Measurements from ENCODE around the gene KLF12.

KLF12 gene

DNA sequence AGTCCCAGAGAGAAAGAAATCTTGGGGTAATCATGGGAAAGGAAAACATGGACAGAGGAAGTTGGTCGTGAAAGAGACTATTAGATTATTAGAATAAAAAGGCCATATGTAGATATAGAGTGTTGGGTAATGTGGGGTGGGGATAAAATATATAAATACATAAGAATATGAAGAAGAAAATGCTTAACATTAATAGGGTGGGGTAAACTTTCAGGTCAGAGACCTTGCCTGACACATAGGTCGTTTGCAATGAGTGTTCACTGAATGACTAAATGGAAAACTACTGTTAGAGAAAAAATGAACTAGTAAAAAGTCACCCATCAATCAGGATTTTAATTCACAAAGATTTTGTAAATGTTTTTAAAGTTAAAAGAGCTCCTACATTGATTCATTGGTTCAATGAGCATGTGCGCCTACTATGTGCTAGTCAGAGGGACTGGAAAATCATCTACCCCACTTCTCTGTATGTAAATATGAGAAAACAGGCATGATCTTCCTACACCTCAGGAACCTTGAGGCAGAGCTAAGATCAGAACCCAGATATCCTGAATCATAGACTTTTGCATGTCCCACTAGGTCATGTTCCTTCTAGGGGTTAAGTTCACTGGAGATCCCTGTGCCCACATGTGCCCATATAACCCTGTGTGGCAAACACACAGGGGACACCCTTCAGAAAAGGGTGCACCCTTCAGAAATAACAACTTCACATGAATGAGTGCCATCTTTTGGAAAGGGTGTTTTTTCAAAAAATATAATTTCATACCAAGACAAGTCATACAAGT is 24.6 kb upstream of the KLF12 start:
- no peaks in the 10 kb centered on the region for H3K9me2 ChIP-seq (replicated peaks; ENCODE audit: control insufficient read depth, low read length)
- no peak overlapping the region for H3K4me2 ChIP-seq (ENCODE audit: low read length)
- H3K4me3 ChIP-seq (ENCODE audit: low read length), result no peak overlapping the region
- no peaks in the 10 kb centered on the region for H4K20me1 ChIP-seq (ENCODE audit: control insufficient read depth, insufficient read depth, low read depth, low read length)
- H3F3A ChIP-seq (ENCODE audit: control insufficient read depth, insufficient read depth), result no peaks in the 10 kb centered on the region
- no peaks in the 10 kb centered on the region for H3K27me3 ChIP-seq (ENCODE audit: control insufficient read depth, low read length)
- no peak overlapping the region for H3K27ac ChIP-seq (ENCODE audit: low read depth, low read length)
- H3K36me3 ChIP-seq (ENCODE audit: control insufficient read depth, low read length), result no peaks in the 10 kb centered on the region
- no peaks in the 10 kb centered on the region for H3K79me2 ChIP-seq (ENCODE audit: control insufficient read depth, low read length)
- TF ChIP-seq, protein P1, sequence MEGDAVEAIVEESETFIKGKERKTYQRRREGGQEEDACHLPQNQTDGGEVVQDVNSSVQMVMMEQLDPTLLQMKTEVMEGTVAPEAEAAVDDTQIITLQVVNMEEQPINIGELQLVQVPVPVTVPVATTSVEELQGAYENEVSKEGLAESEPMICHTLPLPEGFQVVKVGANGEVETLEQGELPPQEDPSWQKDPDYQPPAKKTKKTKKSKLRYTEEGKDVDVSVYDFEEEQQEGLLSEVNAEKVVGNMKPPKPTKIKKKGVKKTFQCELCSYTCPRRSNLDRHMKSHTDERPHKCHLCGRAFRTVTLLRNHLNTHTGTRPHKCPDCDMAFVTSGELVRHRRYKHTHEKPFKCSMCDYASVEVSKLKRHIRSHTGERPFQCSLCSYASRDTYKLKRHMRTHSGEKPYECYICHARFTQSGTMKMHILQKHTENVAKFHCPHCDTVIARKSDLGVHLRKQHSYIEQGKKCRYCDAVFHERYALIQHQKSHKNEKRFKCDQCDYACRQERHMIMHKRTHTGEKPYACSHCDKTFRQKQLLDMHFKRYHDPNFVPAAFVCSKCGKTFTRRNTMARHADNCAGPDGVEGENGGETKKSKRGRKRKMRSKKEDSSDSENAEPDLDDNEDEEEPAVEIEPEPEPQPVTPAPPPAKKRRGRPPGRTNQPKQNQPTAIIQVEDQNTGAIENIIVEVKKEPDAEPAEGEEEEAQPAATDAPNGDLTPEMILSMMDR (IDR thresholded peaks at IDR 0.05; ENCODE audit: low read depth, low read length, poor library complexity, severe bottlenecking), result no peak
- no peak for TF ChIP-seq EZH2phosphoT487 (IDR thresholded peaks at IDR 0.05; ENCODE audit: borderline replicate concordance, low read length)
- H3K4me1 ChIP-seq (ENCODE audit: control insufficient read depth, low read length), result no peaks in the 10 kb centered on the region
- no peaks in the 10 kb centered on the region for H3K9me3 ChIP-seq (ENCODE audit: control insufficient read depth, insufficient read depth, low read length)

- H3K27me3 ChIP-seq (ENCODE audit: control insufficient read depth, low read length), result no peaks in the 10 kb centered on the region
- H3K4me3 ChIP-seq (ENCODE audit: low read length), result no peak overlapping the region
- H3K9me3 ChIP-seq (ENCODE audit: control insufficient read depth, insufficient read depth, low read length), result no peaks in the 10 kb centered on the region
- no peak overlapping the region for H3K27ac ChIP-seq (ENCODE audit: low read depth, low read length)
- H4K20me1 ChIP-seq (ENCODE audit: control insufficient read depth, insufficient read depth, low read depth, low read length), result no peaks in the 10 kb centered on the region
- no peaks in the 10 kb centered on the region for H3K36me3 ChIP-seq (ENCODE audit: control insufficient read depth, low read length)
- no peaks in the 10 kb centered on the region for H3K4me1 ChIP-seq (ENCODE audit: control insufficient read depth, low read length)
- H3K9me2 ChIP-seq (replicated peaks; ENCODE audit: control insufficient read depth, low read length), result no peaks in the 10 kb centered on the region
- H3F3A ChIP-seq (ENCODE audit: control insufficient read depth, insufficient read depth), result no peaks in the 10 kb centered on the region
- H3K79me2 ChIP-seq (ENCODE audit: control insufficient read depth, low read length), result no peaks in the 10 kb centered on the region
- H3K4me2 ChIP-seq (ENCODE audit: low read length), result no peak overlapping the region
- no peak for TF ChIP-seq EZH2phosphoT487 (IDR thresholded peaks at IDR 0.05; ENCODE audit: borderline replicate concordance, low read length)
- TF ChIP-seq, protein P1 (IDR thresholded peaks at IDR 0.05; ENCODE audit: low read depth, low read length, poor library complexity, severe bottlenecking), result no peak
Measured at GRCh38 chr13:74158028-74158427, 23.8 kb upstream of the KLF12 start.

- Histone ChIP-seq H4K20me1 (ENCODE audit: control insufficient read depth, insufficient read depth, low read depth, low read length) (no peaks in the 10 kb centered on the region), H3K27me3 (ENCODE audit: control insufficient read depth, low read length) (no peaks in the 10 kb centered on the region)
Measured at GRCh38 chr13:74154981-74155380, 20.8 kb upstream of the KLF12 start.

DNA sequence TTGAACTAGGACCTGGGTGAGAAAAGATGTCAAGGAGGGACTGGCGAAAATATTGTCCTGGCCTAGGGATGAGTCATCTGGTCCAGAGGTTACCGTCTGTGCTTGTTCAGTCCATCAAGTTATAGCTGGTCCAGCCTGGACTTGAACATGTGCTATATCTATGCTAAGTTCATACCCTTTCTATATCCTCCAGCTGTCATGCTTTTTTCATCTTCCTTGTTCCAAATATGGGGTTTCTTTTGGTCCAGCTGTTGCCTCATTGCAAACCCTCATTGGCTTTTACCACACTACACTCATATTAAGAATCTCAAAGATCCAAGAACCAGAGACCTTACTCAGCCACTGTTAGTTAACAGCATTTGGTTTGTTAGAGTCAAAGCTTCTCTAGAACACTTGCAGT is 19.1 kb upstream of the KLF12 start:
- TF ChIP-seq, protein P1 (IDR thresholded peaks at IDR 0.05; ENCODE audit: low read depth, low read length, poor library complexity, severe bottlenecking), result no peak
- no peak for TF ChIP-seq EZH2phosphoT487 (IDR thresholded peaks at IDR 0.05; ENCODE audit: borderline replicate concordance, low read length)
- no peak overlapping the region for H3K27ac ChIP-seq (ENCODE audit: low read depth, low read length)
- no peaks in the 10 kb centered on the region for H3K79me2 ChIP-seq (ENCODE audit: control insufficient read depth, low read length)
- H3F3A ChIP-seq (ENCODE audit: control insufficient read depth, insufficient read depth), result no peaks in the 10 kb centered on the region
- H3K36me3 ChIP-seq (ENCODE audit: control insufficient read depth, low read length), result no peaks in the 10 kb centered on the region
- H3K4me3 ChIP-seq (ENCODE audit: low read length), result no peak overlapping the region
- no peaks in the 10 kb centered on the region for H3K9me2 ChIP-seq (replicated peaks; ENCODE audit: control insufficient read depth, low read length)
- H3K27me3 ChIP-seq (ENCODE audit: control insufficient read depth, low read length), result no peaks in the 10 kb centered on the region
- no peaks in the 10 kb centered on the region for H3K9me3 ChIP-seq (ENCODE audit: control insufficient read depth, insufficient read depth, low read length)
- no peaks in the 10 kb centered on the region for H4K20me1 ChIP-seq (ENCODE audit: control insufficient read depth, insufficient read depth, low read depth, low read length)
- no peaks in the 10 kb centered on the region for H3K4me1 ChIP-seq (ENCODE audit: control insufficient read depth, low read length)
- no peak overlapping the region for H3K4me2 ChIP-seq (ENCODE audit: low read length)

More at GRCh38 chr13:74154981-74155380, 20.8 kb upstream of the KLF12 start:
- no peaks in the 10 kb centered on the region for H3K36me3 ChIP-seq (ENCODE audit: control insufficient read depth, low read length)
- H3K27ac ChIP-seq (ENCODE audit: low read depth, low read length), result no peak overlapping the region
- H3K79me2 ChIP-seq (ENCODE audit: control insufficient read depth, low read length), result no peaks in the 10 kb centered on the region
- no peaks in the 10 kb centered on the region for H3K4me1 ChIP-seq (ENCODE audit: control insufficient read depth, low read length)
- TF ChIP-seq EZH2phosphoT487 (IDR thresholded peaks at IDR 0.05; ENCODE audit: borderline replicate concordance, low read length), result no peak
- no peaks in the 10 kb centered on the region for H3K9me2 ChIP-seq (replicated peaks; ENCODE audit: control insufficient read depth, low read length)
- H3K4me3 ChIP-seq (ENCODE audit: low read length), result no peak overlapping the region
- no peaks in the 10 kb centered on the region for H3K9me3 ChIP-seq (ENCODE audit: control insufficient read depth, insufficient read depth, low read length)
- H3K4me2 ChIP-seq (ENCODE audit: low read length), result no peak overlapping the region
- no peaks in the 10 kb centered on the region for H3F3A ChIP-seq (ENCODE audit: control insufficient read depth, insufficient read depth)
